Measurements from ENCODE around the gene MTMR6.

MTMR6 gene

DNA sequence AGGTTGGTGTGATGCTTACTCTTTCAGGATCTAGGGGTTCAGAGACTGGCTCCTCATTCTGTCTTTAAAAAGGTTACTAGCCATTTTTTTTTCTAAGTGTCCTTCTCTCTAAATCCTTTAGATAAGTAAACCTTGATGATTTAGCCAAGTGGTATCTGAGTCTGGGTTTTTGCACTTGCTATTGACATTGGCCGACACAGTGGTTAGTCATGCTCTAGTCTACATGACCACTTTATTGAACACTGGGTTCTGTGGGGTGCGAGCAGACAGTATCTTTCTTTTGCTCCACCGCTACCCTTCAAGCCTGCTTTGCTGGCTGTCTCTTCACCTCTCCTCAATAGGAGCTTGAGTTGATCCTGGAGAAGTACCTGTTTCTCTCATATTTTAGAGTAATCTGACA is 7.9 kb upstream of the MTMR6 start:
- Histone ChIP-seq H3K79me2 (ENCODE audit: insufficient read depth, low read length) (no peaks in the 10 kb centered on the region), H3K4me3 (ENCODE audit: low read depth in 1 of 2, low read length in 2 of 2) (no peak overlapping the region), H3K4me1 (ENCODE audit: insufficient read depth, low read length) (peaks cover 19% of the 10 kb centered on the region), H3K27me3 (ENCODE audit: insufficient read depth, low read length, poor library complexity) (no peaks in the 10 kb centered on the region), H3K4me2 (ENCODE audit: insufficient read depth, low read length) (no peak overlapping the region), H3K9ac (ENCODE audit: low read depth, low read length) (no peak overlapping the region), H3K36me3 (ENCODE audit: insufficient read depth, low read length) (no peaks in the 10 kb centered on the region), H4K20me1 (ENCODE audit: insufficient read depth, low read length) (no peaks in the 10 kb centered on the region), H2AFZ (ENCODE audit: low read depth, low read length) (no peak overlapping the region), H3K27ac (ENCODE audit: low read length) (no peak overlapping the region), H3K9me3 (ENCODE audit: insufficient read depth, low read length, severe bottlenecking) (no peaks in the 10 kb centered on the region)
- TF ChIP-seq EZH2 (IDR thresholded peaks at IDR 0.05; ENCODE audit: borderline replicate concordance, low read depth, low read length, severe bottlenecking), result no peak
- TF ChIP-seq, protein P1, sequence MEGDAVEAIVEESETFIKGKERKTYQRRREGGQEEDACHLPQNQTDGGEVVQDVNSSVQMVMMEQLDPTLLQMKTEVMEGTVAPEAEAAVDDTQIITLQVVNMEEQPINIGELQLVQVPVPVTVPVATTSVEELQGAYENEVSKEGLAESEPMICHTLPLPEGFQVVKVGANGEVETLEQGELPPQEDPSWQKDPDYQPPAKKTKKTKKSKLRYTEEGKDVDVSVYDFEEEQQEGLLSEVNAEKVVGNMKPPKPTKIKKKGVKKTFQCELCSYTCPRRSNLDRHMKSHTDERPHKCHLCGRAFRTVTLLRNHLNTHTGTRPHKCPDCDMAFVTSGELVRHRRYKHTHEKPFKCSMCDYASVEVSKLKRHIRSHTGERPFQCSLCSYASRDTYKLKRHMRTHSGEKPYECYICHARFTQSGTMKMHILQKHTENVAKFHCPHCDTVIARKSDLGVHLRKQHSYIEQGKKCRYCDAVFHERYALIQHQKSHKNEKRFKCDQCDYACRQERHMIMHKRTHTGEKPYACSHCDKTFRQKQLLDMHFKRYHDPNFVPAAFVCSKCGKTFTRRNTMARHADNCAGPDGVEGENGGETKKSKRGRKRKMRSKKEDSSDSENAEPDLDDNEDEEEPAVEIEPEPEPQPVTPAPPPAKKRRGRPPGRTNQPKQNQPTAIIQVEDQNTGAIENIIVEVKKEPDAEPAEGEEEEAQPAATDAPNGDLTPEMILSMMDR (IDR thresholded peaks at IDR 0.05; ENCODE audit: borderline replicate concordance, extremely low read depth, low read length, poor library complexity, severe bottlenecking), result no peak
- DNase-seq (no peak), ATAC-seq (ENCODE audit: insufficient read depth, low read depth) (no peak)

DNA sequence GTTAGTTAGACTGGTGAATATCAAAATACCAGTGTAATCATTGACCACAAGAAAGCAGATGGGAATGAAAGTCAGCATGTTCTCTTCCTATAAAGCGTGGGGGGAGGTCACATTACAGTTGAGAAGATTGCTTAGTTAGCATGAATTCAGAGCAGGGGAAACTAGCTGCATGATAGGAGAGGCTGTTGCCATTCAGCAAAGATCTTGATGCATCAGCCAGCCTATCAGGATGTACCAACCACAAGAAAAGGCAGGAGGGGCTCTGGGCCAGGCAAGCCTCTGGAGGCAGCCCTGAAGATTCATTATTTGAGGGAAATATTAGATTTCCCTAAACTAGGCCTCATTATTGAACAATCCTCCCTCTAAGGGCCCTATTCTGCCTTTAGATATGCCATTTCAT is 5.0 kb upstream of the MTMR6 start:
- H3K27me3 ChIP-seq (ENCODE audit: insufficient read depth, low read length, poor library complexity), result no peaks in the 10 kb centered on the region
- TF ChIP-seq EZH2 (IDR thresholded peaks at IDR 0.05; ENCODE audit: borderline replicate concordance, low read depth, low read length, severe bottlenecking), result no peak
- TF ChIP-seq, protein P1 (IDR thresholded peaks at IDR 0.05; ENCODE audit: borderline replicate concordance, extremely low read depth, low read length, poor library complexity, severe bottlenecking), result no peak
- H3K27ac ChIP-seq (ENCODE audit: low read length), result peak overlapping the region; percentile 84
- H3K36me3 ChIP-seq (ENCODE audit: insufficient read depth, low read length), result no peaks in the 10 kb centered on the region
- no peaks in the 10 kb centered on the region for H3K9me3 ChIP-seq (ENCODE audit: insufficient read depth, low read length, severe bottlenecking)
- DNase-seq, result peak; percentile 78
- peak; percentile 96 for ATAC-seq (ENCODE audit: insufficient read depth, low read depth)
- H3K4me3 ChIP-seq (ENCODE audit: low read depth in 1 of 2, low read length in 2 of 2), result 0 out of 4 replicates have a peak overlapping the region, but pooled peaks of 1 of the 2 experiments have one; percentile 24
- peaks cover 33% of the 10 kb centered on the region for H3K4me1 ChIP-seq (ENCODE audit: insufficient read depth, low read length)
- H3K4me2 ChIP-seq (ENCODE audit: insufficient read depth, low read length), result peak overlapping the region; percentile 54
- no peaks in the 10 kb centered on the region for H3K79me2 ChIP-seq (ENCODE audit: insufficient read depth, low read length)
- H2AFZ ChIP-seq (ENCODE audit: low read depth, low read length), result peak overlapping the region; percentile 73
- no peaks in the 10 kb centered on the region for H4K20me1 ChIP-seq (ENCODE audit: insufficient read depth, low read length)
- H3K9ac ChIP-seq (ENCODE audit: low read depth, low read length), result peak overlapping the region; percentile 38

DNA sequence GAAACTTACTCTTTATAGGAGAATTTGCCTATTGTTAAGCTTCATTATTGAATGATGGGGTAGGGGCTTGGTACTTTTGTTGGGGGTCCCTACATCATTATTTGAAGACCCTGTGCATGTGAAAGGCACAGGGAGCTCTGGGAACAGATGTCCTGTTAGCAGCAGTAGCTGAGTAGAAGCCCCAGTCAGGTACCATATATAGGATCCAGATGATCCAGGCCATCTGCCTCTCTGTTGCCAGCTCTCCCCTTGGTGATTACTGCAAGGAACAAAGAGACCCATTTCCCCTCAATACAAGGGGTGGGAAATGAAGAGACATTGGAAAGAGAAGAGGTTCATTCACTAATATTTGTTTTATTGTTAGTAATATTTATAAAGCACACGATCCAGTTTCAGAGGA is 4.4 kb upstream of the MTMR6 start:
- H2AFZ ChIP-seq (ENCODE audit: low read depth, low read length), result peak overlapping the region; percentile 73
- peak overlapping the region; percentile 38 for H3K9ac ChIP-seq (ENCODE audit: low read depth, low read length)
- no peaks in the 10 kb centered on the region; the same call in 1 of the 2 replicates for H3K36me3 ChIP-seq (ENCODE audit: insufficient read depth, low read length)
- TF ChIP-seq EZH2 (IDR thresholded peaks at IDR 0.05; ENCODE audit: borderline replicate concordance, low read depth, low read length, severe bottlenecking), result no peak
- TF ChIP-seq, protein P1 (IDR thresholded peaks at IDR 0.05; ENCODE audit: borderline replicate concordance, extremely low read depth, low read length, poor library complexity, severe bottlenecking), result no peak
- H3K27me3 ChIP-seq (ENCODE audit: insufficient read depth, low read length, poor library complexity), result no peaks in the 10 kb centered on the region
- ATAC-seq (ENCODE audit: insufficient read depth, low read depth) (no peak), DNase-seq (no peak)
- no peaks in the 10 kb centered on the region for H4K20me1 ChIP-seq (ENCODE audit: insufficient read depth, low read length)
- H3K27ac ChIP-seq (ENCODE audit: low read length), result peak overlapping the region; percentile 84
- no peak overlapping the region for H3K4me3 ChIP-seq (ENCODE audit: low read depth in 1 of 2, low read length in 2 of 2)
- H3K9me3 ChIP-seq (ENCODE audit: insufficient read depth, low read length, severe bottlenecking), result no peaks in the 10 kb centered on the region
- H3K4me1 ChIP-seq (ENCODE audit: insufficient read depth, low read length), result peaks cover 33% of the 10 kb centered on the region
- peaks cover 6% of the 10 kb centered on the region for H3K79me2 ChIP-seq (ENCODE audit: insufficient read depth, low read length)
- H3K4me2 ChIP-seq (ENCODE audit: insufficient read depth, low read length), result peak overlapping the region; percentile 54

All from DND-41 (cell line).